Measurements from ENCODE around the gene SAMD10.

GRCh38 chr20:63932606-63933160 is 46.8 kb downstream of the SAMD10 start:
- TF ChIP-seq POLR2A (IDR thresholded peaks at IDR 0.05) = no peak
- TF ChIP-seq, protein P1, sequence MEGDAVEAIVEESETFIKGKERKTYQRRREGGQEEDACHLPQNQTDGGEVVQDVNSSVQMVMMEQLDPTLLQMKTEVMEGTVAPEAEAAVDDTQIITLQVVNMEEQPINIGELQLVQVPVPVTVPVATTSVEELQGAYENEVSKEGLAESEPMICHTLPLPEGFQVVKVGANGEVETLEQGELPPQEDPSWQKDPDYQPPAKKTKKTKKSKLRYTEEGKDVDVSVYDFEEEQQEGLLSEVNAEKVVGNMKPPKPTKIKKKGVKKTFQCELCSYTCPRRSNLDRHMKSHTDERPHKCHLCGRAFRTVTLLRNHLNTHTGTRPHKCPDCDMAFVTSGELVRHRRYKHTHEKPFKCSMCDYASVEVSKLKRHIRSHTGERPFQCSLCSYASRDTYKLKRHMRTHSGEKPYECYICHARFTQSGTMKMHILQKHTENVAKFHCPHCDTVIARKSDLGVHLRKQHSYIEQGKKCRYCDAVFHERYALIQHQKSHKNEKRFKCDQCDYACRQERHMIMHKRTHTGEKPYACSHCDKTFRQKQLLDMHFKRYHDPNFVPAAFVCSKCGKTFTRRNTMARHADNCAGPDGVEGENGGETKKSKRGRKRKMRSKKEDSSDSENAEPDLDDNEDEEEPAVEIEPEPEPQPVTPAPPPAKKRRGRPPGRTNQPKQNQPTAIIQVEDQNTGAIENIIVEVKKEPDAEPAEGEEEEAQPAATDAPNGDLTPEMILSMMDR (IDR thresholded peaks at IDR 0.05) = no peak

Data from transverse colon (tissue), 3 donors.